GM21786 (cell line): Measurements from ENCODE around the gene GLCE.
"Not testable (repeated sequence)": the region's sequence is repeated elsewhere in the genome, so short reads cannot be mapped to it uniquely, and the experiment has no call there.

ENCODE experiments used
- ATAC-seq: cut with Tn5 transposase; IDR thresholded peaks from one replicate; pipeline ENCODE4 v1.9.1; 2021; ENCODE audit not compliant: unreplicated experiment

The GLCE gene

GRCh38 chr15:69293741-69294615 lies 133.5 kb downstream of the GLCE start:
- ATAC-seq, result no peak

GRCh38 chr15:69296606-69297005 lies 136.2 kb downstream of the GLCE start:
- no peak for ATAC-seq

GRCh38 chr15:69297642-69298353 lies 137.4 kb downstream of the GLCE start:
- no peak for ATAC-seq

- ATAC-seq, result no peak
These were observed 137.9 kb downstream of the GLCE start for GRCh38 chr15:69298354-69298696.

- no peak for ATAC-seq
These were observed 138.4 kb downstream of the GLCE start, which contains the start of gene PAQR5 for GRCh38 chr15:69298697-69299441. TSS of gene PAQR5 (plus strand) at chr15:69298912. CDS start at chr15:69360081, 61,169 bp downstream.

- ATAC-seq, result no peak
These were observed 139.0 kb downstream of the GLCE start for GRCh38 chr15:69299451-69299886.

- no peak for ATAC-seq
These were observed 139.6 kb downstream of the GLCE start for GRCh38 chr15:69299943-69300588.

GRCh38 chr15:69301101-69301500 lies 140.7 kb downstream of the GLCE start:
- ATAC-seq, result not testable (repeated sequence)

GRCh38 chr15:69302087-69302486 lies 141.7 kb downstream of the GLCE start:
- not testable (repeated sequence) for ATAC-seq

GRCh38 chr15:69302929-69303328 lies 142.5 kb downstream of the GLCE start:
- no peak for ATAC-seq

GRCh38 chr15:69303337-69304181 lies 143.1 kb downstream of the GLCE start:
- no peak for ATAC-seq

GRCh38 chr15:69304182-69304545 lies 143.7 kb downstream of the GLCE start:
- no peak for ATAC-seq

- no peak for ATAC-seq
These were observed 144.9 kb downstream of the GLCE start for GRCh38 chr15:69305204-69305931.

- ATAC-seq, result no peak
These were observed 145.6 kb downstream of the GLCE start for GRCh38 chr15:69305933-69306568.

- no peak for ATAC-seq
These were observed 147.5 kb downstream of the GLCE start for GRCh38 chr15:69307939-69308338.

GRCh38 chr15:69308949-69309348 lies 148.5 kb downstream of the GLCE start:
- ATAC-seq, result no peak

GRCh38 chr15:69311319-69311721 lies 150.9 kb downstream of the GLCE start:
- no peak for ATAC-seq

GRCh38 chr15:69313432-69314000 lies 153.1 kb downstream of the GLCE start:
- no peak for ATAC-seq

GRCh38 chr15:69314131-69314530 lies 153.7 kb downstream of the GLCE start:
- no peak for ATAC-seq
